Neural progenitor cell (in vitro differentiated cells): ENCODE results near the gene PLCXD3.
A peak's percentile ranks its signal among the peaks of the same experiment; 100 is the strongest.

ENCODE experiments used
- CTCF ChIP-seq: fragments of 200-600 bp; sonication (generic); IDR thresholded peaks from 2 replicates; pipeline ENCODE4 v1.5.1; 2017; ENCODE audit warnings: antibody characterized with exemption, mild to moderate bottlenecking
- EZH2 ChIP-seq: fragments of 200-600 bp; sonication (generic); IDR thresholded peaks from 2 replicates; pipeline ENCODE4 v1.6.1; 2017; ENCODE audit warnings: antibody characterized with exemption, mild to moderate bottlenecking, moderate library complexity

- TF ChIP-seq CTCF, result peak; percentile 35
- no peak for TF ChIP-seq EZH2
Observed at GRCh38 chr5:41410737-41411136, 99.7 kb downstream of the PLCXD3 start.
